ENCODE results near the gene SMG6. TPM values are rescaled to one million over a fixed set of nuclear protein-coding genes. Genes with fewer than 3 reads are reported as not detected.

Gene SMG6
- total RNA-seq, 1 donor from 2014 or later: 34.7 TPM

GRCh38 chr17:2040942-2041560 is 262.5 kb downstream of the SMG6 start:
- no peaks in the 10 kb centered on the region for H3K27me3 ChIP-seq (ENCODE audit: control insufficient read depth, insufficient read depth, low read length)
- peaks cover 3% of the 10 kb centered on the region for H3K36me3 ChIP-seq (ENCODE audit: control insufficient read depth, insufficient read depth, low read length)
- DNase-seq (ENCODE audit: low read depth): no peak
- peak overlapping the region; percentile 57 for H3K4me3 ChIP-seq (ENCODE audit: low read depth, low read length)
- TF ChIP-seq CTCF (IDR thresholded peaks at IDR 0.05; ENCODE audit: insufficient read depth, low read length, poor library complexity, severe bottlenecking): no peak

GRCh38 chr17:2040219-2040827 is 263.3 kb downstream of the SMG6 start:
- TF ChIP-seq CTCF (IDR thresholded peaks at IDR 0.05; ENCODE audit: insufficient read depth, low read length, poor library complexity, severe bottlenecking): no peak

GRCh38 chr17:2037155-2037554 is 266.4 kb downstream of the SMG6 start:
- Histone ChIP-seq H3K4me3 (ENCODE audit: low read depth, low read length) (no peak overlapping the region), H3K36me3 (ENCODE audit: control insufficient read depth, insufficient read depth, low read length) (peaks cover 1% of the 10 kb centered on the region), H3K27me3 (ENCODE audit: control insufficient read depth, insufficient read depth, low read length) (no peaks in the 10 kb centered on the region)
- TF ChIP-seq CTCF (IDR thresholded peaks at IDR 0.05; ENCODE audit: insufficient read depth, low read length, poor library complexity, severe bottlenecking): no peak
- no peak for DNase-seq (ENCODE audit: low read depth)

More at GRCh38 chr17:2040219-2040827, 263.3 kb downstream of the SMG6 start:
- H3K4me3 ChIP-seq (ENCODE audit: low read depth, low read length): no peak overlapping the region
- no peaks in the 10 kb centered on the region for H3K27me3 ChIP-seq (ENCODE audit: control insufficient read depth, insufficient read depth, low read length)
- H3K36me3 ChIP-seq (ENCODE audit: control insufficient read depth, insufficient read depth, low read length): peaks cover 3% of the 10 kb centered on the region
- no peak for DNase-seq (ENCODE audit: low read depth)

GRCh38 chr17:2035541-2036488 is 267.8 kb downstream of the SMG6 start:
- no peak for DNase-seq (ENCODE audit: low read depth)
- H3K27me3 ChIP-seq (ENCODE audit: control insufficient read depth, insufficient read depth, low read length): no peaks in the 10 kb centered on the region
- no peaks in the 10 kb centered on the region for H3K36me3 ChIP-seq (ENCODE audit: control insufficient read depth, insufficient read depth, low read length)
- no peak overlapping the region for H3K4me3 ChIP-seq (ENCODE audit: low read depth, low read length)
- no peak for TF ChIP-seq CTCF (IDR thresholded peaks at IDR 0.05; ENCODE audit: insufficient read depth, low read length, poor library complexity, severe bottlenecking)

DNA sequence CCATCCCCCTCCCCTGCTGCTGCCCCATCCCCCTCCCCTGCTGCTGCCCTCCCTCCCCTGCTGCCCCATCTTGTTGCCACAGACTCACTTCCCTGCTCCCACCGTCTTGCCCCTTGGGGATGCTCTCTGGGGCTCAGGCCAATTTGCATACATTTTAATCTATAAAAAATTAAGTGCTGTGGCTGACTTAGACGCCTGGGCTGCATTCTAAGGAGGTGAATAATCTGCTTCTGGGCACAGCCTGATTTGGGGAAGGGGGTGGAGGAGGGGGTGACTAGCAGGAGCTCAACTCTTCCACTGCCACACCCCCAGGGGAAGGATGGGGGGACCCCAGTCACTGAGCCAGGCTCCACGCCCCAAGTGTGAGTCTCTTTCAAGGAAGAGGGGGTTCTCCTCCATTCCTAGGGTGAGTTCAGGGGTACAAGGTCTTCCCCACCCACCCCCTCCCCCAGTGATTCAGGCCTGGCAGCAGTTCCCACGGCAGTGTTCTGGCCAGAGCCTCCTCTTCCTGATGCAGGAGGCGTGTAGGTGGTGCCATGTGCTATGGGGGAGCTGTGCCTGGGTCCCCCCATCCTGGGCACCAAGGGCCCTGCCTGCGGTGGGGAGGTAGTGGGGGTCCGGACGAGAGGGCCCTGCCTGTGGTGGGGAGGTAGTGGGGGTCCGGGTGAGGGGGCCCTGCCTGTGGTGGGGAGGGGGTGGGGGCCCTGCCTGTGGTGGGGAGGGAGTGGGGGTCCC is 268.6 kb downstream of the SMG6 start:
- H3K36me3 ChIP-seq (ENCODE audit: control insufficient read depth, insufficient read depth, low read length): no peaks in the 10 kb centered on the region
- no peak for DNase-seq (ENCODE audit: low read depth)
- no peaks in the 10 kb centered on the region for H3K27me3 ChIP-seq (ENCODE audit: control insufficient read depth, insufficient read depth, low read length)
- no peak for TF ChIP-seq CTCF (IDR thresholded peaks at IDR 0.05; ENCODE audit: insufficient read depth, low read length, poor library complexity, severe bottlenecking)
- H3K4me3 ChIP-seq (ENCODE audit: low read depth, low read length): no peak overlapping the region

All from kidney epithelial cell (primary cell).